GM12891 (cell line): ENCODE data around the gene CCK.

Experiments used
- DNase-seq: peaks from one replicate; pipeline ENCODE4 v3.0.0; 2011; ENCODE audit warnings: low spot score; ENCODE audit not compliant: insufficient read length
- FAIRE-seq: peaks from 2 replicates; lab custom pipeline; 2011; peaks lifted over from hg19 to GRCh38; lab: Jason Lieb, UNC
- PAX5 ChIP-seq: IDR thresholded peaks from 2 replicates; pipeline ENCODE4 v1.6.1; 2011; ENCODE audit warnings: low read length, moderate library complexity, mild to moderate bottlenecking; ENCODE audit not compliant: insufficient read depth, severe bottlenecking
- POLR2A ChIP-seq: IDR thresholded peaks from 2 replicates; pipeline ENCODE4 v1.6.1; 2011; ENCODE audit warnings: low read depth, low read length, control low read depth
- POLR2AphosphoS5 ChIP-seq: IDR thresholded peaks from 2 replicates; pipeline ENCODE4 v1.6.1; 2011; ENCODE audit warnings: low read depth, low read length, control low read depth
- POU2F2 ChIP-seq: IDR thresholded peaks from 2 replicates; pipeline ENCODE4 v1.6.1; 2011; ENCODE audit warnings: low read depth, mild to moderate bottlenecking, control low read depth, low read length, moderate library complexity
- SPI1 ChIP-seq: IDR thresholded peaks from 2 replicates; pipeline ENCODE4 v1.6.1; 2011; ENCODE audit warnings: low read depth, low read length, control low read depth
- TAF1 ChIP-seq: IDR thresholded peaks from 2 replicates; pipeline ENCODE4 v1.6.1; 2011; ENCODE audit warnings: low read depth, low read length, control low read depth

The CCK gene

GRCh38 chr3:42250761-42251160 is 15.2 kb downstream of the CCK start:
- TF ChIP-seq TAF1 = no peak
- TF ChIP-seq POU2F2 = no peak
- TF ChIP-seq PAX5 = no peak
- TF ChIP-seq POLR2A = no peak
- no peak for TF ChIP-seq POLR2AphosphoS5
- TF ChIP-seq SPI1 = no peak
- FAIRE-seq = no peak
- DNase-seq = no peak

GRCh38 chr3:42247576-42248027 is 18.4 kb downstream of the CCK start:
- FAIRE-seq (peak; percentile 55), DNase-seq (no peak)
- TF ChIP-seq POU2F2 = no peak
- no peak for TF ChIP-seq POLR2A
- no peak for TF ChIP-seq SPI1
- TF ChIP-seq POLR2AphosphoS5 = no peak

DNA sequence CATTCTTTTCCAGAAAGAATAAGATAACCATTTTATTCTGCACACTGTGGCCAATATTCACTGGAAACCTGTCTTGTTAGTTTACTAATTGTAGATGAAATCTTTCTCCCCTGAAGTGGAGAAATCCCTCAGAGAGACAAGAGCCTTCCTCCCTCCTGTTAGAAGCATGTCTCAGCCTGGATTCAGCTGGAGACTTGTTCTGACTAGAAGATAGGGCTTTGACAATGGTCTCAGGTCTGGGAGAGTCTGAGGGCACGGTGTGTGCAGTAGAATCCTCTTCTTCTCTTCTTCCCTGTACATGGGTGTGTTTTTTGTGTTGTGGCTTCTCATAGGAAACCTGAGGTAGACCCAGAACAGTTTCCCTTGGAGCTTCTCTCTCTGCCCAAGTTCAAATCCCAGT is 19.9 kb downstream of the CCK start:
- DNase-seq (no peak), FAIRE-seq (no peak)
- TF ChIP-seq SPI1 = no peak
- no peak for TF ChIP-seq PAX5
- TF ChIP-seq POLR2A = no peak
- TF ChIP-seq POU2F2 = no peak

DNA sequence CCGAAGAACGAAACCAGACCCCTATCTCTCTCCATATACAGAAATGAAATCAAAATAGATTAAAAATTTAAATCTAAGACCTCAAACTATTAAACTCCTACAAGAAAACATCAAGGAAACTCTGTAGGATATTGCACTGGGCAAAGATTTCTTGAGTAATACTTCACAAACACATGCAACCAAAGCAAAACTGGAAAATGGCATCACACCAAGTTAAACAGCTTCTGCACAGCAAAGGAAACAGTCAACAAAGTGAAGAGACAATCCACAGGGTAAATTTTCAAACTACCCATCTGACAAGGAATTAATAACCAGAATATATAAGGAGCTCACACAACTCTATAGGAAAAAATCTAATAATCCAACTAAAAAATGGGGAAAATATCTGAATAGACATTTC is 29.4 kb downstream of the CCK start:
- no peak for FAIRE-seq
- DNase-seq = no peak
- TF ChIP-seq SPI1 (no peak), POU2F2 (no peak), POLR2AphosphoS5 (no peak), POLR2A (no peak), TAF1 (no peak)

GRCh38 chr3:42235532-42235931 is 30.5 kb downstream of the CCK start:
- TF ChIP-seq POU2F2 = no peak
- TF ChIP-seq POLR2A = no peak
- no peak for TF ChIP-seq TAF1
- TF ChIP-seq PAX5 = no peak
- DNase-seq = no peak
- no peak for FAIRE-seq

DNA sequence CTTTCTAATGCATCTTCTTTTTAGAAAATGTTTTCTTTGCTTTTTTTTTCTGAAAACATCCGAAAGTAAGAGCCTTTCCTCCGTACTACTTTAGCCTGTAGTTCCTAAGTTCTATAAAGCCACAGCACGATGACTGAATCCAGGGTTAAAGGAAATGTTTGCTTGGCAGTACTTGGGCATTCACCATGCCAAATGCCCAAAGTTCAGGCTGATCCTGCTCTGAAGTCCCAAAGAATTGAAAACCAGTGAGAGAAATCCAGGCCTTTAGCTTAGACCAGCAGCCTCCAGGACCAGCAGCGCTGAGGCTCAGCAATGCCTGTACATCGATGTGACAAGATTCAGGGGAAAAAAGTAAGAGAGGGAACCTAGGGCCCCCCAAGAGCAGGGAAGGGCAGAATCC is 35.1 kb downstream of the CCK start:
- no peak for TF ChIP-seq POLR2A
- TF ChIP-seq SPI1 = no peak
- TF ChIP-seq POLR2AphosphoS5 = no peak
- no peak for TF ChIP-seq PAX5
- TF ChIP-seq POU2F2 = no peak
- no peak for TF ChIP-seq TAF1
- DNase-seq = no peak
- FAIRE-seq = no peak

DNA sequence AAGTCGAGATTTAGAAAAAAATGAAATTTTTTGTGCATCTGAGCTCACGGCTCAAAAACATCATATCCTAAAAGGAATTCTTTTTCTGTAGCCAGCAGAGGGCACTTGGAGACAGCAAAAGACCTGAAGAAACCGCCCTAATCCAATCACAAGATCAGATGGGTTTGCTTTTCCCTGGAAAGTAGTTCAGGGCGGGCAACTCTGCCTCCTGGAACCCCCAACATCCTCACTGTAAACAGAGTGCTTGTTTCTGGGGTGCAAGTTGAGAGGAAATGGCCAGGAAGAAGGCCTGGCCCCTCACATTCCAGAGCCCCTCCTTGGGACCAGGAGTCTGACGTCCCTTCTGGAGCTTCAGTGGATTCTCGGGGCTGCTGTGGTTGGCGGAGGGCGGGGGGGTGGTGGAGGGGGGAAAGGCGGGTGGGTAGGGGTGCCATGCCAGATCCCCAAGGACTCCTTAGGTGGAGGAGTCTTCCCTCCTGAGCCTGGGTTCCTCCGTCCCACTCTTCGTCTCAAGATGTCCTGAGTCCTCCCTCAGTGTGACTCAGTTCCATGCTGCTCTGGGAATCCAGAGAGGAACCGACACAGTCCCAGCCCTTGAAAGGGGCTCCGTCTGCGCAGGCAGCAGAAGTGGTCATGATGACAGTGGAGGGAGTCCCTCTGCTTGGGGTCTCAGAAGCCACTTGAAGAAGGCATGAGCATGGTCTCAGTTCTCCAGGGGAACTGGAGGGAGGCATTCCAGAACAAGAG is 35.9 kb downstream of the CCK start:
- DNase-seq = no peak
- no peak for FAIRE-seq
- TF ChIP-seq POLR2A (no peak), TAF1 (no peak), POU2F2 (no peak)

- FAIRE-seq (no peak), DNase-seq (no peak)
- TF ChIP-seq POLR2A = no peak
- no peak for TF ChIP-seq TAF1
Observed at GRCh38 chr3:42229266-42229941, 36.6 kb downstream of the CCK start.

- no peak for DNase-seq
Observed at GRCh38 chr3:42228796-42229195, 37.2 kb downstream of the CCK start.

GRCh38 chr3:42226470-42227425 is 39.2 kb downstream of the CCK start:
- DNase-seq (no peak), FAIRE-seq (peak; percentile 35)
- TF ChIP-seq POLR2A (0 out of 2 replicates have a peak, but pooled peaks have one; percentile 32), POLR2AphosphoS5 (peak; percentile 49), PAX5 (no peak), TAF1 (no peak), POU2F2 (no peak), SPI1 (no peak)

More at GRCh38 chr3:42228796-42229195, 37.2 kb downstream of the CCK start:
- FAIRE-seq = no peak
- no peak for TF ChIP-seq POU2F2
- no peak for TF ChIP-seq SPI1
- TF ChIP-seq POLR2A = no peak
- no peak for TF ChIP-seq PAX5
- TF ChIP-seq POLR2AphosphoS5 = no peak
